AML-193 (cell line): ENCODE results near the gene STIMATE.

Source experiments
- DNase-seq, 2 experiments: peaks; one replicate each; lab custom pipeline; 2025; lab: John Stamatoyannopoulos, UW

STIMATE gene

GRCh38 chr3:52841211-52841980 lies 56.0 kb downstream of the STIMATE start:
- DNase-seq, result no peak

DNA sequence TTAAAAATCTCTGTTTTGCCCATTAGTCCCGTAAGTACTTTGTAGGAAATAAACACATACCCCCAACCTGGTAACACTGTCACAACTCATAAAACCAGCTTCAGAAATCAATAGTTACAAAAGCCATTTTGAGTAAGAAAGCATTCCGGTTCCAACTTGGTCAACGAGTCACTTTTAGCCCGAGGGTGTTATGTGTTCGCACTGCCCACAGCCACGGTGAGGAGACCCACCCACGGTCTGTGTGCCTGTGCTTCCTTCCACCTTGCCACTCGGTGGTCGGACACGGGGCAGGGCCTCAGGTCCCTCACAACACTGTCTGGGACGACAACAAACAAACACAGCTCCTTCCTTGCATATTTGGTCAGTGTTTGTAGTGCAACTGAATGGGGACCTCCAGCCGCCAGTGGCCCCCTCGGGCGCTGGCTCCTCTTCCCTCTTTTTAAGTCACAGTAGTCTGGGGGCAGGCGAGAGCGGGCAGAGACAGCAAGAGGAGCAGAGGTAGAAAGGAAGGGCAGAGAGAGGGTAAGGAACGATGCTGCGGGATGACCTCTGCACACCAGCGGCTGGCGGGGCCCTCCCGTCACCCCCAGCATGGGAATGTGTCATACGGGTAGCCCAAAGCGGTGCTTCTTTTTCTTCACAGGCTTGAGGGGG lies 57.3 kb downstream of the STIMATE start:
- no peak for DNase-seq

- no peak for DNase-seq
Measured at GRCh38 chr3:52839268-52839575, 58.1 kb downstream of the STIMATE start.

DNA sequence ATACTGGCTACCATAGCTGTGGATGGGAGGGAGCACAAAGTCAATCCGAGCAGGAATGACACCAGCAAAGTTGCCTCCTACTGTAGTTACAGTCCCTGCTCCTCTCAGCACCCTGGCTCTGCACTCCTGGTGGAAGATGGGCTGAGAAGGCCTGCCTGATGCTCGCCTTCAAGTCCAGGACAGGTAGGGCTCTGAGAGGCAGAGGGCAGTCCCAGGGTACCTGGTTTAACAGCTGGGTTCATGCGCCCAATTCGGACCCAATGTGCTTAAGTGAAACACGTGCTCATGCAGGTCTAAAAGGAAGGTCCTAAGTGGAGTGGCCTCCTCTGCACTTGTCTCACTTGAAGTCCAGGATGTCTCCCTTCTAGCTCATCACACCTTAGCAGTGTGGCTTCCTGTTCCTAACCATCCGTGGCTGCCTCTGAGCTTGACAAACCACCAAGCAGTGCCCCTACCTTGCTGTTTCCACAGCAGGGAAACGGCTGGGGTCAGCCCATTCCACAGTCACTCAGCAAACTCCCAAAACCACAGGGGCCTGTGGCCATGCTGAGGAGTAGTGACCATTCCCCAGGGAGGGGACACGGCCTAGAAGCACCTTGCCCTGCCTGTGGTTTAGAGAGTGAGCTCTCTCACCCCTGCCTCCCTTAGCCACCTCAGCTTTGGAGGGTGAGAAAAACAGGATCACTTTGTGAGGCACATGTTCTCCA lies 58.6 kb downstream of the STIMATE start:
- no peak for DNase-seq

DNA sequence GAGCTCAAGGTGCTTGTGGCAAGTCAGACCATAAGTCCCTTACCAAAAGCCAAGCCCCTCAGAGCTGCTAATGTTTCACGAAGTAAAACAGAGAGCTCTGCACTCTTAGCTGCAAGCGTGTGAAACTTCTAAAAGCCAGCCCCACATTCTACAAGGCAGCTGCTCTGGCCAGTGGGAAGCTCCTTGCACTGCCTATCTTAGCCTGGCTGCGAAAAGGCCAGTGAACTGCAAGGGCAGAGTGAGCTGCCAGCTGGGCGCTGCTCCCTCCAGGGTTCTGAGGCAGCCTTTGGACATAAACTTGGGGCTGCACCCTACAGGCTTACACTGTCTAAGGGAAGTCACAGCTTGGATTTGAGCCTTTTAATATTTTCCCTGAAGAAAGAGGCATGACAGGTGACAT lies 60.4 kb downstream of the STIMATE start:
- DNase-seq, result no peak

DNA sequence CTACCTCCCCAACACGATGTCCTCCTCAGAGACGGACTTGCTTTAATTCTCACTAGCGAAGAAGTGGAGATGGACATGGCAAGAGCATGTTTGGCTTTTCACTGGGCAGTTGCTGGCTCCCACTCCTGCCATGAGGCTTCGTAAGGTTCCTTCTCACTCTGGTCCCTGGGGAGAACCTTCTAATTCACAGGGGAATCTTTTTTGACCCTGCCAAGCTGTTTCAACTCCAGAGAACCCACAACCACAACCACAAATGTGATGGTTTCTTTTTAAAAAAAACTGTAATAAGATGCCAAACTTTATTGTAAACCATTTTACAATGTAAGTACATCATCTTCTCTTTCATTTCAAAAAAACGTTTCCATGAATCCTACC lies 60.9 kb downstream of the STIMATE start:
- DNase-seq, result no peak

DNA sequence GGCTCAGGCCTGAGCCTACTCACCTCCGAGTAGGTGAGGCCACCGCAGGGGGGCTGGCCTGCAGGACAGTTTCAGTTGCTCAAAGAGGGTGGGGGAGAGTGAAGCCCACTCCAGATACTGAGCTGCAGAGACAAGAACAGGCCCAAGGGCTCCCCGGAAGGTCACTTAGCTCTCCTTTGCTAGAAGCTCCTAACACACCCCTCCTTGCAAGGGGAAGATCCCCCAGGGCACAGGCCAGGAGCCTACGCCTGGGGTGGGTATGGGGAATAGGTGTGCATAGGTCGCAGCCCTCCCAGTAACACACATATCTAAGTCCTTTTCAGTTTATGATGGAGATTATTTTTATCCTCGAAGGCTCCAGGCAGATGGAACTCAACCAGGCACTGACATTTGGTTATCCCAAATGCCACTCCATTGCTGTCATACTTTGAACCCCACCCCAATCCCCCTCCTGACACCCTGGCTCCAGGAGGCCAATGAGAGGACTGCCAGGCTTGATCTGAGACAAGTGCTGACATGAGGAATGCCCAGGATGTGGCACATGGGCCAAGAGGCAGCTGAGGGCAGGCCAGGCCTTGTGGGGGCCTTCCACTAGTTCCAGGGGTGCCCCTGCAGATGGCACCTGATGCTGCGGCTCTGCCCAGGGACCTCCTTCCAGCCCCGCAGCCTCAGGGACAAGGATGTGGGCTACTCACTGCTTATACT lies 61.4 kb downstream of the STIMATE start:
- no peak for DNase-seq

DNA sequence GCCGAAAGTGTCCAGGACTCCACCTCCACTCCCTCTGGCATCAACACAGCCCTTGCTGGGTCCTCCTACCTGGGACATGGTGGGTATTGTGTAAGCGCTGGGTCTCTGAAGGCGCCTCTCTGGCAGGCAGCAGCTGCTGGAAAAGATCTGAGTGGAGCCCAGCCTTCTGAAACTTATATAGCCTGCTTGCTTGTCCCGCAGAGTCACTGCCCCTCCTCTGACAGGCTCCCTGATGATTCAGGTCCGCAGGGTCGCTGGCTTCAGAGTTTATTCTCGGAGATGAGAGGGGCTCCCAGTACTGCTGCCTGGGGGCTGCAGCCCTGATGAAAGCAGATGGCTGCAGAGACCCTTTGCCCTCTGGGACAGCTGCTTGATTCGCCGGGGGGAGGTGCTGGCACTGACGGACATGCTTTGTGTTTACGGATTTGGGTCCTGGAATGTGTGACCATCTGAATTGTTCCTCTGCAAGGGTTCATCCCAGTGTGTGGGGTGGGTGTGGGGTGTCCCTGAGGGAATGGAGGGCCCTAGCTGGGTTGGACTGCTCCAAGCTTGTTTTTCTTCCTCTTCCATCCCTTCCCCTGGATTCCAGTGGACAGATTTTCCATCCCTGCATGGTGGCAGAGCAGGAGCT lies 62.4 kb downstream of the STIMATE start, which contains the start of gene MUSTN1:
Gene MUSTN1, minus strand, starts transcription at position 149 of the 631 bp plus-strand sequence. Its CDS starts 71 bp downstream, at position 78.
- DNase-seq, result no peak

DNA sequence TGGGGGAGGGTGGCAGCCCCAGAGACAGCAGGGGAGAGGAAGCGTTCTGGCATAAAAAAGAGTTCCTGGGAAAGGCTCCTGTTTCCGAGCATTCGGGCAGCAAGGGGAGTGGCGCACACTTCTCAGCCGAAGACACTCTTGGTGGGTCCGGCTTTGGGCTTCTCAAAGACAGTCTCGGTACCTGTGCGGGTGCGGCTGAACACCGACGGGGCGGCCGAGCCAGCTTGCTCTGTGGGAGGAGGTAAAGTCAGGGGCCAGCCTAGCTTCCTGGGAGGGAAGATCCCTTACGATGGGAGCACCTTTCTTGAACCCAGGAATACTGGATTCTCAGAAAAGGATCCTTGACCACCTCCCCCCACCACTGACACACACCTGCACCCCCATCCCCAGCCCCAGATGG lies 64.1 kb downstream of the STIMATE start:
- no peak for DNase-seq

DNA sequence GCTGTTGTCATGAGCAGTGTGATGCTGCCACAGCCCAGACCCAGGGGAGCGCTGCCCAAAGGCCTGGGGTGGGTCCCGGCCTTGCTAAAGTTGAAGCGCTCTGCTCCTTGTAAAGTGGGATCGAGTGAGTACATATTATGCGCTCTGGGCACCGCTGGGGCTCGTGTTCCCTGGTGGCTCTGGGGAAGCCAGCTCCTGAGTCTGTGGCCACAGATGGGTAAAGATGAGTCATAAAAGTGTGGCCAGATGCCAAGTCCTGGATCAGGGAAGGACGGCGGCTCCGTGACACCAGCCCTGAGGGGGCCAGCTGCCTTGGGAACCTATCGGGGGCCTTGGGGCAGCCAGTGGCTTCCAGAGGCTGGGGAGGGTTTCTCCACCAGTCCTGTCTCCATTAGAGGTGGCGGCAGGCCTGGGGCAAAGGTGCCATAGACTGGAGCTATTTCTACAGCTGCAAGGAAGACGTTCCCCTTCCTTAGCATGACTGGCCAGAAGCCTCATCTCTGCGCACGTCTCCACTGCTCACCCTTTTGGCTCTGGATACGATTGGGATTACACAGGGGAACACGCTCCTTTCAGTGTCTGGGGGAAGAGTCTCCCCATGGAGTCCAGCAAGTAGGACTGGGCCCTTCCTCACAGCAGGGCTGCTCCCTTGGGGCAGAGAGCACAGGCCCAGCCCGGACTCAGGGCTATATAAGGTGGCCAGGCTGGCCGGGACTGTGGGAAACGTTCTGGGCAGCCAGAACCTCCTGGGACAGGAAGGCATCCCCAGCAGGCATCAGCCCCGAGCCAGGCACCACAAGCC lies 65.6 kb downstream of the STIMATE start:
- no peak for DNase-seq

DNA sequence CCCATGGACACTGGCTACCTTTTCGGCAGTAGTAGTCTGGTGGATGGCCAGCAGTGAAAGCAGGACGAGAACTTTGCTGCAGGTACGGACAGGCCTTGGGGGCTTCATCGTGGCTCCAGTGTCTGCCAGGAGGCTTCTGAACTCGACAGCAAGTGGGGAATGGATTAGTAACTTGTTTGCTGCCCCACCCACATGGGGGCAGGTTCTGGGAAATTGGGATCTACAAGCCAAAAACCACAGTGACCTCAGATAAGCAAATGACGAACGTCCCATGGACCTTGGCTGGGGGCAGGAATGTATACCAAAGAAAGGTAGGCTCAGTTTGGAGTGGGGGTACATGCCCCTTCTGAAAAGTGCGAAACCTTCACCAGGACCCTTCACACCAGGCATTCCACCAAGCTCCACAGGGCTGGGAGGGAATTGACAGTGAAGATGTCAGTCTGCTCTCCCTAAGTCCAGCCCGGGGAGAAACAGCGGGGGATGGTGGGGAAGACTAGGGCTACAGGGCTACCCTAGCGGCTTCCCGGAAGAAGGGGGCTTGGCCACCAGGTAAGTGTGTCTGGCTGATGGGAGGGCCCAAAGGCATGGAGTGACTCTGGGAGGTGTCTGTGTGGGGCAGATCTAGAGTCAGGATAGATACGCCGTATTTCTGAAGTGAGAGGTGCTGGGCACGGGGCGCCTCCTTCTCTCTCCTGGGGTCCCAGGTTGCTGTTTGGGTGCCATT lies 66.7 kb downstream of the STIMATE start, which contains the start of gene ITIH4:
Gene ITIH4, minus strand, starts transcription at position 138 of the 724 bp plus-strand sequence. Its CDS starts 30 bp downstream, at position 108.
- no peak for DNase-seq

GRCh38 chr3:52829906-52830463 lies 67.4 kb downstream of the STIMATE start:
- DNase-seq, result no peak

- no peak for DNase-seq
Measured at GRCh38 chr3:52829482-52829881, 67.9 kb downstream of the STIMATE start.

DNA sequence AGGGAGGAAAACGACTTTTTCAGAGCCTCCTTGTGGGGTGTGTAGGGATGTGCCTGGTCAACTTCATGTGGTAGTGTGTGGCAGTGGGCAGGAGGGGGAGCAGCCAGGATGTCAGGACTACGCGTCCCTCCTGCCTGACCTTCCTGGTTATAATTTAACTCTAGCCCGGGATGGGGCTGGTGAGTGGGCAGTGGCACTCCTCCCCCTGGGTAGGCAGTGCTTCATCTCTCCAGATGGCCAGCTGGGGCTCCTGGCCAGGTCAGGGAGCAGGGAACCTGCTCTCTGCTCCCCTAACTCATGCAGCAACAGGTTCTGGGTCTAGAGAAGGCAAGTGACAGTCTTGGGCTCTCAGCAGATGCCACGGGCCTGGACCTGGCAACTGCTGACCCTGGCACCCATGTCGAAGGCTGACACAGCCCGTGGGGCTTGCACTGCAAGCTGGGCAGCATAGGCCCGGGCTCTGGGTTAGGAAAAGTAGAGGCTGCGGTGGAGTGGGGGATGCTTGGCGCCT lies 69.4 kb downstream of the STIMATE start:
- no peak for DNase-seq

DNA sequence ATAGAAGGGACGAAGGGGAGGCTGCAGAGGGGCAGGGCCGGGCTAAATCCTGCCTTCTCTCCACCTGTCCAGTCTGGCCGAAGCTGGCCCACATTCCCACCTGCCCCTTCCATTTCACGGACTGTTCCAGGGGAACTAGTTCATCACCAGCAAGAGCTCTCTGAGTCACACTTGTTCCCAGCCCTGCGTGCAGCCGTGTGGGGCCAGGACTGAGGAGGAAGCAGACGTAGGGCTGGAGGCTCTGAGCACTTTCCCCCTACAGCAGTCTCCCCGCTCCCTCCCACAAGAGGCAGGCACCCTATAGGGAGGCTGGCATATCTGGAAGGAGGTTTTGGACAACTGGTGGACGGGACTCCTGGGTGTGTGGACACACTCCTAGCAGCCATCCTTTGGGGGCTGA lies 69.9 kb downstream of the STIMATE start:
- DNase-seq, result no peak

DNA sequence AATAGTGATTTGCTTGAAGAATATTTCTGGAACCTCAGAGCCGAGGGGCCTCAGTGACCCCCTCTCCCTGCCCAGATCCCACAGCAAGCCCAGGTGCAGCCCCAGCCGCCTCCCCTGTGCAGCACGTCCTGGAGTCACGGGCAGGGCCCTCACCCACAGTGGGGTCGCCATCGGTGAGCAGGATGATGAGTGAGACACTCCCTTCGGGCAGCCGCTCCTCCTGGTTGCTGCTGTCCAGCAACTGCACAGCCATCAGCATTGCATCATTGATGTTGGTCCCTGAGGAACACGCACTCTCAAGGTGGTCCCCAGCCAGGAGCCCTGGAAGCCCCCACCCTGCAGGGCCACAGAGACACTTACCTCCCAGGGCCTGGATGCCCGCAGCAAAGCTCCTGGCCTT lies 73.3 kb downstream of the STIMATE start:
- no peak for DNase-seq

- DNase-seq, result no peak
Measured at GRCh38 chr3:52822363-52822762, 75.0 kb downstream of the STIMATE start.

GRCh38 chr3:52820736-52821135 lies 76.6 kb downstream of the STIMATE start:
- DNase-seq, result no peak

- no peak for DNase-seq
Measured at GRCh38 chr3:52819936-52820335, 77.4 kb downstream of the STIMATE start.

DNA sequence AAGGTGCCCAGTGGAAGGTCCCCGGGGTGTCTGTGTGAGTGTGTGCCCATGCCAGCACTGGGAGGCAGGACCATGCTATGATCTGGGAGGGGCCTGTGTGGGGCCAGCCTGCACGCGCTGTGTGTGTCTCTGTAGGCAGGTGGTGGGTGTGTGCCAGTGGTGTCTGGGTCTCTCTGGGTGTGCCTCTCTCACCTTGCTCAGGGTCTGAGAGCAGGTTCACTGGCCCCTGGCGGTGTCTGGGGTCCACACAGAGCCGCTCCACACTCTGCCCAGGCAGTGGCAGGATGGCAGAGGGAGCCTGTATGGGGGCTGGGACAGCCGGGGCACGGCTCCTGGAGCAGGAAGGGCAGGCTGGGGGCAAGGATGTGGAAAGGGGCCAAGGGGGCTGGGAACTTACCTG lies 79.5 kb downstream of the STIMATE start:
- no peak for DNase-seq
